DND-41 (cell line): ENCODE results near the gene KLHDC8A.

ENCODE experiments used
- ATAC-seq: fragments of 200-7000 bp; cut with Tn5 transposase; 3 replicates; pipeline ENCODE4 v1.9.1; 2021; ENCODE audit warnings: low read depth; ENCODE audit not compliant: insufficient read depth
- DNase-seq: peaks from one replicate; pipeline ENCODE4 v3.0.0-alpha.2; 2020
- H2AFZ ChIP-seq: 2 replicates; pipeline ENCODE4 v1.6.0; 2012; ENCODE audit warnings: low read depth, low read length
- H3K27ac ChIP-seq: 2 replicates; pipeline ENCODE4 v1.5.1; 2012; ENCODE audit warnings: low read length, inconsistent platforms
- H3K27me3 ChIP-seq: fragments of 200-600 bp; sonication (generic); 2 replicates; pipeline ENCODE4 v1.6.0; 2012; ENCODE audit warnings: low read length, mild to moderate bottlenecking, inconsistent platforms; ENCODE audit not compliant: insufficient read depth, poor library complexity
- H3K36me3 ChIP-seq: 2 replicates; pipeline ENCODE4 v1.5.1; 2012; ENCODE audit warnings: low read length, inconsistent platforms; ENCODE audit not compliant: insufficient read depth
- H3K4me1 ChIP-seq: 2 replicates; pipeline ENCODE4 v1.5.1; 2012; ENCODE audit warnings: mild to moderate bottlenecking, low read length; ENCODE audit not compliant: insufficient read depth
- H3K4me2 ChIP-seq: 2 replicates; pipeline ENCODE4 v1.6.0; 2012; ENCODE audit warnings: mild to moderate bottlenecking, moderate library complexity, low read length, inconsistent platforms; ENCODE audit not compliant: insufficient read depth
- H3K4me3 ChIP-seq, 2 experiments: fragments of 200-600 bp in 1 of 2; shearing (Covaris generic) in 1 of 2; 2 replicates each; pipeline ENCODE4 v1.5.1; 2012 to 2016; ENCODE audit warnings: inconsistent platforms in 2 of 2, low read length in 2 of 2, mild to moderate bottlenecking in 2 of 2, low read depth in 1 of 2, moderate library complexity in 1 of 2
- H3K79me2 ChIP-seq: 2 replicates; pipeline ENCODE4 v1.6.0; 2012; ENCODE audit warnings: low read length, inconsistent platforms; ENCODE audit not compliant: insufficient read depth
- H3K9ac ChIP-seq: 2 replicates; pipeline ENCODE4 v1.6.0; 2012; ENCODE audit warnings: low read depth, mild to moderate bottlenecking, inconsistent platforms, low read length, moderate library complexity
- H3K9me3 ChIP-seq: 2 replicates; pipeline ENCODE4 v1.5.1; 2012; ENCODE audit warnings: low read length, moderate library complexity, mild to moderate bottlenecking, inconsistent platforms; ENCODE audit not compliant: insufficient read depth, severe bottlenecking
- H4K20me1 ChIP-seq: 2 replicates; pipeline ENCODE4 v1.6.0; 2012; ENCODE audit warnings: low read length; ENCODE audit not compliant: insufficient read depth
- CTCF ChIP-seq: IDR thresholded peaks from 2 replicates; pipeline ENCODE4 v1.5.1; 2012; ENCODE audit warnings: borderline replicate concordance, low read length, moderate library complexity, mild to moderate bottlenecking; ENCODE audit not compliant: poor library complexity, severe bottlenecking; ENCODE audit errors: extremely low read depth
- EZH2 ChIP-seq: IDR thresholded peaks from 3 replicates; pipeline ENCODE4 v1.6.1; 2012; ENCODE audit warnings: borderline replicate concordance, low read depth, mild to moderate bottlenecking, moderate library complexity, low read length, inconsistent platforms; ENCODE audit not compliant: severe bottlenecking

KLHDC8A gene

GRCh38 chr1:205345761-205346160 lies 11.0 kb downstream of the KLHDC8A start:
- Histone ChIP-seq H2AFZ (no peak overlapping the region), H3K36me3 (no peaks in the 10 kb centered on the region), H3K27me3 (peaks cover 35% of the 10 kb centered on the region), H3K4me1 (no peaks in the 10 kb centered on the region), H3K9ac (no peak overlapping the region), H3K4me2 (no peak overlapping the region), H3K27ac (no peak overlapping the region), H3K79me2 (no peaks in the 10 kb centered on the region), H4K20me1 (peaks cover 12% of the 10 kb centered on the region), H3K9me3 (no peaks in the 10 kb centered on the region), H3K4me3 (no peak overlapping the region)
- ATAC-seq (no peak), DNase-seq (no peak)
- TF ChIP-seq CTCF (no peak), EZH2 (no peak)

- Histone ChIP-seq H3K9me3 (no peaks in the 10 kb centered on the region), H3K4me2 (no peak overlapping the region), H3K36me3 (no peaks in the 10 kb centered on the region), H3K4me3 (no peak overlapping the region), H3K9ac (no peak overlapping the region), H2AFZ (no peak overlapping the region), H3K79me2 (no peaks in the 10 kb centered on the region), H3K27me3 (peaks cover 22% of the 10 kb centered on the region), H3K27ac (no peak overlapping the region), H3K4me1 (no peaks in the 10 kb centered on the region), H4K20me1 (peaks cover 13% of the 10 kb centered on the region)
- DNase-seq = no peak
- no peak for TF ChIP-seq EZH2
- no peak for TF ChIP-seq CTCF
- no peak for ATAC-seq
Measured at GRCh38 chr1:205344066-205344928, 12.4 kb downstream of the KLHDC8A start.

GRCh38 chr1:205343431-205344065 lies 13.2 kb downstream of the KLHDC8A start:
- H3K4me1 ChIP-seq = no peaks in the 10 kb centered on the region
- no peak for DNase-seq
- peaks cover 10% of the 10 kb centered on the region for H4K20me1 ChIP-seq
- H3K79me2 ChIP-seq = no peaks in the 10 kb centered on the region
- no peak overlapping the region for H3K9ac ChIP-seq
- no peak overlapping the region for H3K4me2 ChIP-seq
- H3K36me3 ChIP-seq = no peaks in the 10 kb centered on the region
- H3K4me3 ChIP-seq = no peak overlapping the region
- H3K27me3 ChIP-seq = peaks cover 14% of the 10 kb centered on the region
- no peak overlapping the region for H3K27ac ChIP-seq
- ATAC-seq = no peak
- H2AFZ ChIP-seq = no peak overlapping the region
- TF ChIP-seq EZH2 = no peak
- TF ChIP-seq CTCF = no peak
- no peaks in the 10 kb centered on the region for H3K9me3 ChIP-seq
